GM06990 (cell line): ENCODE measurements around the gene GRIP1.

Experiments
- DNase-seq: peaks from one replicate; pipeline ENCODE4 v3.0.0-alpha.2; 2011; ENCODE audit not compliant: insufficient read length; ENCODE audit errors: extremely low read depth
- H3K27me3 ChIP-seq: replicated peaks from 2 replicates; pipeline ENCODE4 v1.6.0; 2011; ENCODE audit warnings: low read length; ENCODE audit not compliant: control insufficient read depth, insufficient read depth
- H3K36me3 ChIP-seq: 2 replicates; pipeline ENCODE4 v1.5.1; 2011; ENCODE audit warnings: low read length; ENCODE audit not compliant: control insufficient read depth, insufficient read depth
- H3K4me3 ChIP-seq: replicated peaks from 2 replicates; pipeline ENCODE4 v1.5.1; 2011; ENCODE audit warnings: low read depth, mild to moderate bottlenecking, control low read depth, low read length
- CTCF ChIP-seq: IDR thresholded peaks from 2 replicates; pipeline ENCODE4 v1.5.1; 2011; ENCODE audit warnings: low read length, control low read depth, mild to moderate bottlenecking, inconsistent platforms; ENCODE audit not compliant: insufficient read depth, poor library complexity, severe bottlenecking

GRIP1 gene

GRCh38 chr12:66352197-66352596, 326.7 kb downstream of the GRIP1 start:
- Histone ChIP-seq H3K36me3 (no peaks in the 10 kb centered on the region), H3K27me3 (no peaks in the 10 kb centered on the region), H3K4me3 (no peak overlapping the region)
- DNase-seq = no peak
- TF ChIP-seq CTCF = peak; percentile 49

- DNase-seq = no peak
- H3K4me3 ChIP-seq = no peak overlapping the region
- H3K36me3 ChIP-seq = no peaks in the 10 kb centered on the region
- H3K27me3 ChIP-seq = no peaks in the 10 kb centered on the region
- TF ChIP-seq CTCF = no peak
Observed at GRCh38 chr12:66351301-66351700, 327.6 kb downstream of the GRIP1 start.

GRCh38 chr12:66345956-66346355, 332.9 kb downstream of the GRIP1 start:
- TF ChIP-seq CTCF = no peak
- no peak for DNase-seq

GRCh38 chr12:66345212-66345611, 333.7 kb downstream of the GRIP1 start:
- Histone ChIP-seq H3K36me3 (peaks cover 5% of the 10 kb centered on the region), H3K4me3 (no peak overlapping the region), H3K27me3 (no peaks in the 10 kb centered on the region)
- no peak for DNase-seq
- TF ChIP-seq CTCF = no peak

More at GRCh38 chr12:66345956-66346355, 332.9 kb downstream of the GRIP1 start:
- Histone ChIP-seq H3K4me3 (no peak overlapping the region), H3K27me3 (no peaks in the 10 kb centered on the region), H3K36me3 (peaks cover 5% of the 10 kb centered on the region)

GRCh38 chr12:66341126-66341525, 337.8 kb downstream of the GRIP1 start:
- Histone ChIP-seq H3K36me3 (peaks cover 5% of the 10 kb centered on the region), H3K27me3 (no peaks in the 10 kb centered on the region), H3K4me3 (no peak overlapping the region)
- TF ChIP-seq CTCF = no peak
- no peak for DNase-seq

GRCh38 chr12:66340131-66340530, 338.7 kb downstream of the GRIP1 start:
- H3K36me3 ChIP-seq = peaks cover 5% of the 10 kb centered on the region
- TF ChIP-seq CTCF = no peak
- DNase-seq = no peak
- H3K4me3 ChIP-seq = no peak overlapping the region
- H3K27me3 ChIP-seq = no peaks in the 10 kb centered on the region
